ENCODE data around the gene OXLD1. TPM values are rescaled to one million over a fixed set of nuclear protein-coding genes. Genes with fewer than 3 reads are reported as not detected.
"Not testable (repeated sequence)": the region's sequence is repeated elsewhere in the genome, so short reads cannot be mapped to it uniquely, and the experiment has no call there.

The OXLD1 gene
- total RNA-seq, 1 donor from 2014 or later: 43.0 TPM

DNA sequence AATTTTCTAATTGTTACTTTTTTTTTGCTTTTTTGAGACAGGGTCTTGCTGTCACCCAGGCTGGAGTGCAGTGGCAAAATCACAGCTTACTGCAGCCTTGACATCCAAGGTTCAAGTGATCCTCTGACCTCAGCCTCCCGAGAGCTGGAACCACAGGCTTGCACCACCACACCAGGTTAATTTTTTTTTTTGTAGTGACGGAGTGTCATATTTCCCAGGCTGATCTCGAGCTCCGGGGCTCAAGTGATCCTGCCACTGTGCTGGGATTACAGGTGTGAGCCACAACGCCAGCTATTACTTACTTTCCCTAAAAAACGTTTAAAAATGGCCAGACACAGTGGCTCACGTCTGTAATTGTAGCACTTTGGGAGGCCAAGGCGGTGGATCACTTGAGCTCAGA lies 36.1 kb downstream of the OXLD1 start:
- no peaks in the 10 kb centered on the region for H3K9me3 ChIP-seq
- TF ChIP-seq POLR2A (IDR thresholded peaks at IDR 0.05) (no peak), POLR2AphosphoS5 (IDR thresholded peaks at IDR 0.05; ENCODE audit: insufficient read depth in 1 of 2, low read depth in 1 of 2) (no peak)
- TF ChIP-seq, protein P1, sequence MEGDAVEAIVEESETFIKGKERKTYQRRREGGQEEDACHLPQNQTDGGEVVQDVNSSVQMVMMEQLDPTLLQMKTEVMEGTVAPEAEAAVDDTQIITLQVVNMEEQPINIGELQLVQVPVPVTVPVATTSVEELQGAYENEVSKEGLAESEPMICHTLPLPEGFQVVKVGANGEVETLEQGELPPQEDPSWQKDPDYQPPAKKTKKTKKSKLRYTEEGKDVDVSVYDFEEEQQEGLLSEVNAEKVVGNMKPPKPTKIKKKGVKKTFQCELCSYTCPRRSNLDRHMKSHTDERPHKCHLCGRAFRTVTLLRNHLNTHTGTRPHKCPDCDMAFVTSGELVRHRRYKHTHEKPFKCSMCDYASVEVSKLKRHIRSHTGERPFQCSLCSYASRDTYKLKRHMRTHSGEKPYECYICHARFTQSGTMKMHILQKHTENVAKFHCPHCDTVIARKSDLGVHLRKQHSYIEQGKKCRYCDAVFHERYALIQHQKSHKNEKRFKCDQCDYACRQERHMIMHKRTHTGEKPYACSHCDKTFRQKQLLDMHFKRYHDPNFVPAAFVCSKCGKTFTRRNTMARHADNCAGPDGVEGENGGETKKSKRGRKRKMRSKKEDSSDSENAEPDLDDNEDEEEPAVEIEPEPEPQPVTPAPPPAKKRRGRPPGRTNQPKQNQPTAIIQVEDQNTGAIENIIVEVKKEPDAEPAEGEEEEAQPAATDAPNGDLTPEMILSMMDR (IDR thresholded peaks at IDR 0.05): no peak
- intact Hi-C loops (cut with DNase I): no loop called here
- H3K36me3 ChIP-seq: peaks cover 0 to 45% of the 10 kb centered on the region in 2 donors
- H3K27ac ChIP-seq: no peak overlapping the region
- no peaks in the 10 kb centered on the region for H3K27me3 ChIP-seq
- no peak overlapping the region for H3K4me3 ChIP-seq
- DNase-seq (ENCODE audit: extremely low spot score in 2 of 2): no peak
- H3K4me1 ChIP-seq: peaks cover 14% of the 10 kb centered on the region

DNA sequence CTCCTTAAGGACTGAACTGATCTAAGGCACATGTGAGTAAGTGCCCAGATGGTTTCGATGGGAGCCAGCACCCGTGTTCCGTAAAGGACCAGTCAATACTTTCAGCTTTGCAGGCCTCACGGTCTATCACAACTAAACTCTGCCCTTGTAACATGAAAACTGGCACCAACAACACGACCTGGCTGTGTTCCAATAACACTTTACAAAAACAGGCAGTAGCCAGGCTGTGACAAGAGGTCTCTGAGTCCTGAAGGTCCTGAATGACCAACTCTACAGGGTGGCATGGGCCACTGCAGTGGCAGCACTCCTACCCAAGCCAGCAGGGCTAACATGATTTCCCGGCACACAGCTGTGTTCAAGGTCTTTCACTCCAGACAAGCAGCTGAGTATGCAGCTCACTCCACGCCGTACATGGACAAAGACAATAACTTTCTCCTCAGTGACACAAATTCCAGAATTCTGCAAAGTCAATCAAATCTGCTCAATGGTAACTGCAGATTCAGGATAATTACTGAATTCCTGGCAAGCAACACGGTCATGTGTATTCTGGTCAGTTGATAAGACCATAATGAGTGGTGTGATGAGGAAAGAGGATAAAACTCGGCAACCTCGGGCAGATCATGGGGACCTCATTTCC lies 44.8 kb downstream of the OXLD1 start:
- H3K4me1 ChIP-seq: no peaks in the 10 kb centered on the region
- intact Hi-C loops (cut with DNase I): no loop called here
- peaks cover 0 to 72% of the 10 kb centered on the region in 2 donors for H3K36me3 ChIP-seq
- no peak for DNase-seq (ENCODE audit: extremely low spot score in 2 of 2)
- no peak overlapping the region for H3K4me3 ChIP-seq
- no peaks in the 10 kb centered on the region for H3K9me3 ChIP-seq
- TF ChIP-seq POLR2AphosphoS5 (IDR thresholded peaks at IDR 0.05; ENCODE audit: insufficient read depth in 1 of 2, low read depth in 1 of 2) (no peak), POLR2A (IDR thresholded peaks at IDR 0.05) (no peak)
- TF ChIP-seq, protein P1 (IDR thresholded peaks at IDR 0.05): no peak
- no peaks in the 10 kb centered on the region for H3K27me3 ChIP-seq
- H3K27ac ChIP-seq: no peak overlapping the region

DNA sequence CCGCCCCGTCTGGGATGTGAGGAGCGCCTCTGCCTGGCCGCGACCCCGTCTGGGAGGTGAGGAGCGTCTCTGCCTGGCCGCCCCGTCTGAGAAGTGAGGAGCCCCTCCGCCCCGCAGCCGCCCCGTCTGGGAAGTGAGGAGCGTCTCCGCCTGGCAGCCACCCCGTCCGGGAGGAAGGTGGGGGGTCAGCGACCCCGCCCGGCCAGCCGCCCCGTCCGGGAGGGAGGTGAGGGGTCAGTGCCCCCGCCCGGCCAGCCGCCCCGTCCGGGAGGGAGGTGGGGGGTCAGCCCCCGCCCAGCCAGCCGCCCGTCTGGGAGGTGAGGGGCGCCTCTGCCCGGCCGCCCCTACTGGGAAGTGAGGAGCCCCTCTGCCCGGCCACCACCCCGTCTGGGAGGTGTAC lies 48.1 kb downstream of the OXLD1 start:
- intact Hi-C loops (cut with DNase I); DNase-seq (ENCODE audit: extremely low spot score in 2 of 2); H3K4me1 ChIP-seq; H3K9me3 ChIP-seq; H3K27me3 ChIP-seq; H3K4me3 ChIP-seq; H3K27ac ChIP-seq: not testable (repeated sequence)
- H3K36me3 ChIP-seq: peaks cover 0 to 44% of the 10 kb centered on the region in 2 donors

DNA sequence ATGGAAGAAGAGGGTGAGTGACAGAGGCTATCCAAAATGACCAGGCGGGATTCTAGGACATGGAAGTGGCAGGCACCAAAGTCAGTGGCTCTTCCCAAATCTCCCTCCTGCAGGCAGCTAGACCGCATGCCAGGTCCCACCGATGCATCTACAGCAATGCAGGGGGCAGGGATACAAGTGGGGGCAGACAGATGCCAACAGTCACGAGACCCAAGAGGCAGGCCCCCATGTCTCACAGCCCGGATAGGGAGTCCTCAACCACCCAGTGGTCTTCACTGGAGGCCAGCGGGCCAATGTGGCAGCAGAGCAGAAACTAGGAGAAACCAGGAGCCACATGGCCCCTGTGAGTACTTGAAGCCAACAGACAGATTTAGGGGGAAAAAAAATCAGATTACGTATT lies 49.5 kb downstream of the OXLD1 start:
- no peak overlapping the region for H3K4me3 ChIP-seq
- peaks cover 9% of the 10 kb centered on the region for H3K4me1 ChIP-seq
- no peak overlapping the region for H3K27ac ChIP-seq
- H3K27me3 ChIP-seq: no peaks in the 10 kb centered on the region
- no peaks in the 10 kb centered on the region for H3K9me3 ChIP-seq
- intact Hi-C loops (cut with DNase I): no loop called here
- TF ChIP-seq POLR2A (IDR thresholded peaks at IDR 0.05) (no peak), POLR2AphosphoS5 (IDR thresholded peaks at IDR 0.05; ENCODE audit: insufficient read depth in 1 of 2, low read depth in 1 of 2) (no peak)
- TF ChIP-seq, protein P1 (IDR thresholded peaks at IDR 0.05): no peak
- DNase-seq (ENCODE audit: extremely low spot score in 2 of 2): no peak
- H3K36me3 ChIP-seq: peaks cover 0 to 40% of the 10 kb centered on the region in 2 donors

DNA sequence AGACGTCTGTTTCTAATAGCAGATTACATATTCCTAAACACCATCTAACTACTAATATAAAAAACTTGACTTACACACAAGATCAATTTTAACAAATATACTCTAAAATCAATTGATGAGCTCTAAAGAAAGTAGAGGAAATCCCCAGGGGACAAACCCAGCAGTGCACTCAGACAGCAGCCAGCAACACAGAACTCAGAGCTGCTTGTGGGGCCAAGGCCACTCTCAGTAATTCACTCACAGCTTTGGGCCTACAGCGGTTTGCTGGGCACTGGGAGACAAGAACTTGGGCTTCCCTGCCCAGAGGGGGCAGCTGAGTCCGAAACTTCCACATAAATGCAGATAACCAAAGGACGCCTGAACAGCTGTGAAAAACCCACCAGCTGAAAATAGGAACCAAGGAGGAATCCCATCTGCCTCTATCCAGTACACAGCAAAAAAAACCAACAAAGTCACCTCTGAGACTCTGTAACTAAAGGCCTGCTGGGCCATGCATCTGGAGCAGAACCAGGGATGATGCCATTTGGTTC lies 50.9 kb downstream of the OXLD1 start:
- intact Hi-C loops (cut with DNase I): no loop called here
- peaks cover 0 to 27% of the 10 kb centered on the region in 2 donors for H3K36me3 ChIP-seq

More for the DNA sequence above, 50.9 kb downstream of the OXLD1 start:
- Histone ChIP-seq H3K27ac (no peak overlapping the region), H3K9me3 (no peaks in the 10 kb centered on the region), H3K27me3 (no peaks in the 10 kb centered on the region), H3K4me1 (peaks cover 9% of the 10 kb centered on the region), H3K4me3 (no peak overlapping the region)
- DNase-seq (ENCODE audit: extremely low spot score in 2 of 2): no peak
- TF ChIP-seq, protein P1 (IDR thresholded peaks at IDR 0.05): no peak
- TF ChIP-seq POLR2AphosphoS5 (IDR thresholded peaks at IDR 0.05; ENCODE audit: insufficient read depth in 1 of 2, low read depth in 1 of 2): no peak
- TF ChIP-seq POLR2A (IDR thresholded peaks at IDR 0.05): no peak

Small RNAs within 50 kb of the gene (microRNA-seq; reads per million reads assigned to microRNA genes)
- gene MIR6786 (ENCODE audit: borderline number of aligned reads, borderline replicate concordance): not detected

Small RNAs within 50 kb of the gene (small RNA-seq; reads per million reads assigned to genes)
- gene MIR6786: not detected

Other genes with a start within 250 kb of the OXLD1 start
- 2,441 TPM for gene ACTG1, start 153.8 kb downstream of the OXLD1 start, total RNA-seq
- 6.6 TPM for gene FSCN2, start 138.2 kb downstream of the OXLD1 start, total RNA-seq
- gene FAAP100, start 114.3 kb downstream of the OXLD1 start, total RNA-seq: 21.4 TPM
- 68.3 TPM for gene NPLOC4, start 29.5 kb downstream of the OXLD1 start, total RNA-seq
- gene TSPAN10, start 29.4 kb downstream of the OXLD1 start, total RNA-seq: not detected
- not detected for gene PDE6G, start 10.1 kb downstream of the OXLD1 start, total RNA-seq
- 13.8 TPM for gene CCDC137, start 132 bp upstream of the OXLD1 start, total RNA-seq
- 24.1 TPM for gene ARL16, start 17.2 kb upstream of the OXLD1 start, total RNA-seq
- 72.9 TPM for gene HGS, start 17.4 kb upstream of the OXLD1 start, total RNA-seq
- gene MRPL12, start 36.8 kb upstream of the OXLD1 start, total RNA-seq: 77.3 TPM
- gene SLC25A10, start 45.7 kb upstream of the OXLD1 start, total RNA-seq: 2.9 TPM
- gene GCGR, start 137.5 kb upstream of the OXLD1 start, total RNA-seq: not detected
- gene MCRIP1, start 166.7 kb upstream of the OXLD1 start, total RNA-seq: 64.1 TPM
- not detected for gene PPP1R27, start 168.4 kb upstream of the OXLD1 start, total RNA-seq
- gene P4HB, start 193.9 kb upstream of the OXLD1 start, total RNA-seq: 463 TPM
- 120 TPM for gene ARHGDIA, start 204.7 kb upstream of the OXLD1 start, total RNA-seq
- gene ALYREF, start 225.0 kb upstream of the OXLD1 start, total RNA-seq: 78.8 TPM
- 135 TPM for gene ANAPC11, start 225.1 kb upstream of the OXLD1 start, total RNA-seq
- gene NPB, start 235.6 kb upstream of the OXLD1 start, total RNA-seq: 4.7 TPM
- 28.0 TPM for gene PCYT2, start 244.8 kb upstream of the OXLD1 start, total RNA-seq